ENCODE data around the gene SEMA4D.

SEMA4D gene

GRCh38 chr9:89488131-89488530 lies 9.8 kb downstream of the SEMA4D start:
- Histone ChIP-seq H3K4me2 (ENCODE audit: low read length) (no peak overlapping the region), H3K18ac (ENCODE audit: low read length) (no peak overlapping the region), H3K23ac (ENCODE audit: low read length) (no peak overlapping the region), H4K5ac (ENCODE audit: low read length) (no peak overlapping the region), H3K27me3 (ENCODE audit: insufficient read depth, low read length, poor library complexity) (no peaks in the 10 kb centered on the region), H2BK120ac (ENCODE audit: low read depth, low read length) (no peak overlapping the region), H3K79me1 (ENCODE audit: low read length) (peaks cover 8% of the 10 kb centered on the region), H4K8ac (ENCODE audit: low read depth, low read length) (no peak overlapping the region), H3K56ac (ENCODE audit: low read length) (no peak overlapping the region), H3K27ac (ENCODE audit: low read depth, low read length) (no peak overlapping the region), H3K4me1 (ENCODE audit: control insufficient read depth, low read depth, low read length) (no peaks in the 10 kb centered on the region), H3K79me2 (ENCODE audit: control insufficient read depth, insufficient read depth, low read length) (peaks cover 3% of the 10 kb centered on the region), H2AK5ac (ENCODE audit: low read length) (no peak overlapping the region), H2BK5ac (ENCODE audit: low read length) (no peak overlapping the region), H3K4me3 (ENCODE audit: low read length) (no peak overlapping the region), H2BK15ac (replicated peaks; ENCODE audit: low read depth) (no peak overlapping the region), H3K9ac (ENCODE audit: low read length) (no peak overlapping the region), H3K4ac (ENCODE audit: low read depth, low read length) (no peak overlapping the region), H3K36me3 (ENCODE audit: control insufficient read depth, insufficient read depth, low read length) (no peaks in the 10 kb centered on the region)
- no CpG with 5 or more reads among the region's 5 CpGs for WGBS (ENCODE audit: extremely low coverage, insufficient coverage, low lambda C conversion rate)
- no peak for DNase-seq

GRCh38 chr9:89486681-89487080 lies 11.2 kb downstream of the SEMA4D start:
- H3K4me3 ChIP-seq (ENCODE audit: low read length), result no peak overlapping the region
- H3K4me2 ChIP-seq (ENCODE audit: low read length), result no peak overlapping the region
- peaks cover 8% of the 10 kb centered on the region for H3K79me1 ChIP-seq (ENCODE audit: low read length)
- no peak overlapping the region for H3K4ac ChIP-seq (ENCODE audit: low read depth, low read length)
- no peak overlapping the region for H3K18ac ChIP-seq (ENCODE audit: low read length)
- no peak overlapping the region for H4K8ac ChIP-seq (ENCODE audit: low read depth, low read length)
- no peaks in the 10 kb centered on the region for H3K27me3 ChIP-seq (ENCODE audit: insufficient read depth, low read length, poor library complexity)
- H2BK5ac ChIP-seq (ENCODE audit: low read length), result no peak overlapping the region
- no peak overlapping the region for H3K27ac ChIP-seq (ENCODE audit: low read depth, low read length)
- no peak overlapping the region for H3K23ac ChIP-seq (ENCODE audit: low read length)
- no peak overlapping the region for H2BK15ac ChIP-seq (replicated peaks; ENCODE audit: low read depth)
- peaks cover 3% of the 10 kb centered on the region for H3K79me2 ChIP-seq (ENCODE audit: control insufficient read depth, insufficient read depth, low read length)
- no peaks in the 10 kb centered on the region for H3K4me1 ChIP-seq (ENCODE audit: control insufficient read depth, low read depth, low read length)
- no peak overlapping the region for H2BK120ac ChIP-seq (ENCODE audit: low read depth, low read length)
- H3K56ac ChIP-seq (ENCODE audit: low read length), result no peak overlapping the region
- H3K36me3 ChIP-seq (ENCODE audit: control insufficient read depth, insufficient read depth, low read length), result no peaks in the 10 kb centered on the region
- no peak for DNase-seq
- no peak overlapping the region for H3K9ac ChIP-seq (ENCODE audit: low read length)
- H4K5ac ChIP-seq (ENCODE audit: low read length), result no peak overlapping the region
- no peak overlapping the region for H2AK5ac ChIP-seq (ENCODE audit: low read length)

- Histone ChIP-seq H2BK15ac (replicated peaks; ENCODE audit: low read depth) (no peak overlapping the region), H3K56ac (ENCODE audit: low read length) (no peak overlapping the region), H2BK120ac (ENCODE audit: low read depth, low read length) (no peak overlapping the region), H3K23ac (ENCODE audit: low read length) (no peak overlapping the region), H2AK5ac (ENCODE audit: low read length) (no peak overlapping the region), H3K27ac (ENCODE audit: low read depth, low read length) (no peak overlapping the region), H4K8ac (ENCODE audit: low read depth, low read length) (no peak overlapping the region), H3K4me2 (ENCODE audit: low read length) (no peak overlapping the region), H3K4me1 (ENCODE audit: control insufficient read depth, low read depth, low read length) (no peaks in the 10 kb centered on the region), H4K5ac (ENCODE audit: low read length) (no peak overlapping the region), H3K36me3 (ENCODE audit: control insufficient read depth, insufficient read depth, low read length) (no peaks in the 10 kb centered on the region), H3K18ac (ENCODE audit: low read length) (no peak overlapping the region), H3K27me3 (ENCODE audit: insufficient read depth, low read length, poor library complexity) (no peaks in the 10 kb centered on the region), H3K9ac (ENCODE audit: low read length) (no peak overlapping the region), H3K4ac (ENCODE audit: low read depth, low read length) (no peak overlapping the region), H3K79me2 (ENCODE audit: control insufficient read depth, insufficient read depth, low read length) (peaks cover 3% of the 10 kb centered on the region), H2BK5ac (ENCODE audit: low read length) (no peak overlapping the region), H3K79me1 (ENCODE audit: low read length) (peaks cover 6% of the 10 kb centered on the region), H3K4me3 (ENCODE audit: low read length) (no peak overlapping the region)
- WGBS (ENCODE audit: extremely low coverage, insufficient coverage, low lambda C conversion rate), result 100% methylated on average over 2 of the region's 6 CpGs
- DNase-seq, result no peak
Observed at GRCh38 chr9:89484475-89485404, 13.2 kb downstream of the SEMA4D start.

- Histone ChIP-seq H3K18ac (ENCODE audit: low read length) (no peak overlapping the region), H4K8ac (ENCODE audit: low read depth, low read length) (no peak overlapping the region), H3K9ac (ENCODE audit: low read length) (no peak overlapping the region), H3K4me2 (ENCODE audit: low read length) (no peak overlapping the region), H3K79me1 (ENCODE audit: low read length) (peaks cover 6% of the 10 kb centered on the region), H3K23ac (ENCODE audit: low read length) (no peak overlapping the region), H3K27me3 (ENCODE audit: insufficient read depth, low read length, poor library complexity) (no peaks in the 10 kb centered on the region), H3K4me1 (ENCODE audit: control insufficient read depth, low read depth, low read length) (no peaks in the 10 kb centered on the region), H3K4me3 (ENCODE audit: low read length) (no peak overlapping the region), H3K79me2 (ENCODE audit: control insufficient read depth, insufficient read depth, low read length) (peaks cover 3% of the 10 kb centered on the region), H2BK15ac (replicated peaks; ENCODE audit: low read depth) (no peak overlapping the region), H3K4ac (ENCODE audit: low read depth, low read length) (no peak overlapping the region), H3K36me3 (ENCODE audit: control insufficient read depth, insufficient read depth, low read length) (no peaks in the 10 kb centered on the region), H3K56ac (ENCODE audit: low read length) (no peak overlapping the region), H2AK5ac (ENCODE audit: low read length) (no peak overlapping the region), H2BK120ac (ENCODE audit: low read depth, low read length) (no peak overlapping the region), H3K27ac (ENCODE audit: low read depth, low read length) (no peak overlapping the region), H4K5ac (ENCODE audit: low read length) (no peak overlapping the region), H2BK5ac (ENCODE audit: low read length) (no peak overlapping the region)
- DNase-seq, result no peak
- no CpG with 5 or more reads among the region's 18 CpGs for WGBS (ENCODE audit: extremely low coverage, insufficient coverage, low lambda C conversion rate)
Observed at GRCh38 chr9:89483592-89484474, 14.1 kb downstream of the SEMA4D start.

GRCh38 chr9:89482901-89483361 lies 15.0 kb downstream of the SEMA4D start:
- H4K8ac ChIP-seq (ENCODE audit: low read depth, low read length), result no peak overlapping the region
- no peak overlapping the region for H4K5ac ChIP-seq (ENCODE audit: low read length)
- no peak for DNase-seq
- no peak overlapping the region for H3K4me2 ChIP-seq (ENCODE audit: low read length)
- H2BK15ac ChIP-seq (replicated peaks; ENCODE audit: low read depth), result no peak overlapping the region
- no peak overlapping the region for H2BK5ac ChIP-seq (ENCODE audit: low read length)
- H2BK120ac ChIP-seq (ENCODE audit: low read depth, low read length), result no peak overlapping the region
- H3K9ac ChIP-seq (ENCODE audit: low read length), result no peak overlapping the region
- H3K56ac ChIP-seq (ENCODE audit: low read length), result no peak overlapping the region
- no peak overlapping the region for H3K4me3 ChIP-seq (ENCODE audit: low read length)
- H3K4ac ChIP-seq (ENCODE audit: low read depth, low read length), result no peak overlapping the region
- no peaks in the 10 kb centered on the region for H3K4me1 ChIP-seq (ENCODE audit: control insufficient read depth, low read depth, low read length)
- H3K23ac ChIP-seq (ENCODE audit: low read length), result no peak overlapping the region
- no peak overlapping the region for H3K27ac ChIP-seq (ENCODE audit: low read depth, low read length)
- H3K36me3 ChIP-seq (ENCODE audit: control insufficient read depth, insufficient read depth, low read length), result no peaks in the 10 kb centered on the region
- peaks cover 6% of the 10 kb centered on the region for H3K79me1 ChIP-seq (ENCODE audit: low read length)
- H2AK5ac ChIP-seq (ENCODE audit: low read length), result no peak overlapping the region
- H3K18ac ChIP-seq (ENCODE audit: low read length), result no peak overlapping the region
- peaks cover 3% of the 10 kb centered on the region for H3K79me2 ChIP-seq (ENCODE audit: control insufficient read depth, insufficient read depth, low read length)
- no CpG with 5 or more reads among the region's 9 CpGs for WGBS (ENCODE audit: extremely low coverage, insufficient coverage, low lambda C conversion rate)
- no peaks in the 10 kb centered on the region for H3K27me3 ChIP-seq (ENCODE audit: insufficient read depth, low read length, poor library complexity)

Data from mesendoderm (in vitro differentiated cells).